GM12873 (cell line): ENCODE results near the gene HLA-DQA1.

ENCODE experiments used
- TF ChIP-seq, protein P1 (sequence below): IDR thresholded peaks from 2 replicates; pipeline ENCODE4 v1.5.1; 2012; ENCODE audit warnings: low read depth, mild to moderate bottlenecking, moderate library complexity, low read length, control low read depth; ENCODE audit not compliant: insufficient read depth; ENCODE audit errors: missing control alignments

The HLA-DQA1 gene

GRCh38 chr6:32624565-32624964 is 12.6 kb upstream of the HLA-DQA1 start:
- TF ChIP-seq, protein P1, sequence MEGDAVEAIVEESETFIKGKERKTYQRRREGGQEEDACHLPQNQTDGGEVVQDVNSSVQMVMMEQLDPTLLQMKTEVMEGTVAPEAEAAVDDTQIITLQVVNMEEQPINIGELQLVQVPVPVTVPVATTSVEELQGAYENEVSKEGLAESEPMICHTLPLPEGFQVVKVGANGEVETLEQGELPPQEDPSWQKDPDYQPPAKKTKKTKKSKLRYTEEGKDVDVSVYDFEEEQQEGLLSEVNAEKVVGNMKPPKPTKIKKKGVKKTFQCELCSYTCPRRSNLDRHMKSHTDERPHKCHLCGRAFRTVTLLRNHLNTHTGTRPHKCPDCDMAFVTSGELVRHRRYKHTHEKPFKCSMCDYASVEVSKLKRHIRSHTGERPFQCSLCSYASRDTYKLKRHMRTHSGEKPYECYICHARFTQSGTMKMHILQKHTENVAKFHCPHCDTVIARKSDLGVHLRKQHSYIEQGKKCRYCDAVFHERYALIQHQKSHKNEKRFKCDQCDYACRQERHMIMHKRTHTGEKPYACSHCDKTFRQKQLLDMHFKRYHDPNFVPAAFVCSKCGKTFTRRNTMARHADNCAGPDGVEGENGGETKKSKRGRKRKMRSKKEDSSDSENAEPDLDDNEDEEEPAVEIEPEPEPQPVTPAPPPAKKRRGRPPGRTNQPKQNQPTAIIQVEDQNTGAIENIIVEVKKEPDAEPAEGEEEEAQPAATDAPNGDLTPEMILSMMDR = no peak

DNA sequence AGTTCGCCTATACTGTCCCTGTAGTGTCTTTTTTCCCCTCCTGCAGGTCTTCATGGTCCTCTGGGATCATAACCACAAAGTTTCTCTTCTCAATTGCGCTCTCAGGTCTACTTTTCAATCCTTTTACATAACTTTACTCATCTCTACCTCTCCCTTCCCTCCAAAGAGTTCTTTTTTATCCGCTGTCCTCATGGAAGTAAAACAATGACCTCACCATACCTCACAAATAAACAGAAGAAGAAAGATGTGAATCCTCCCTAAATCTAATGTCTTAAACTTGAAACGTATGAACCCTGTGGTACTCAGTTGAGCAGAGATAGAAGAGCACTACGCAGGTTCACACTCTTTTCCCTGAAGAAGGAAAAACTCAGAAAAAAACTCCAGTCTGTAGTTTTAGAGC is 12.1 kb upstream of the HLA-DQA1 start:
- TF ChIP-seq, protein P1 = no peak

GRCh38 chr6:32627249-32627648 is 10.0 kb upstream of the HLA-DQA1 start:
- TF ChIP-seq, protein P1 = no peak

GRCh38 chr6:32627831-32628230 is 9.4 kb upstream of the HLA-DQA1 start:
- TF ChIP-seq, protein P1 = no peak

DNA sequence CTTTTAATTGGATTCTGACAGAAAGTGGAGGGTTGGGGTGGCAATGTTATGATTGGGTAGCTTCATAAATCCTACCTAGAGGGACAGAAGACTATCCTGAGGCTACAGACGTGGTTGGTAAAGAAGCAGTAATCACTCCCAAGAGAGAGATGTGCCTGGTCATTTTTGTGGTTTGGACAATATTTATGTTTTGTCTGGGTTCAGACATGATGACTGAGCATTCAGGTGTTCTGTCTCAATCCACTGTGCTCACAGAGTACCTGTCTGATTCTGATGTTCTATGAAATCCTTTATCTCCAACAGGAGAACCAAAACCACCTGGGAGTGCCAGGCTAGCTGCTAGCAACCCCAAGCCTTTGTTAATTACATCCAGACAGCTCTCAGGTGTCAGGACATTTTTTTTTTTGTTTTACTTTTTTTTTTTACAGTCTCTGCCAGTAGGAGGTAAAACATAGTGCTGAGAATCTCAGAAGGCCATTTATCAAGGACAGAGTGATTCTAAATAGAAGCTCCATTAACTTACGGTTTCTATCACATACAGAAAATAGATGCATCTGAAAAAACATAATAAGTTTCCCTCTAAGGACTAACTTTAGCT is 1.6 kb upstream of the HLA-DQA1 start:
- TF ChIP-seq, protein P1 = no peak

DNA sequence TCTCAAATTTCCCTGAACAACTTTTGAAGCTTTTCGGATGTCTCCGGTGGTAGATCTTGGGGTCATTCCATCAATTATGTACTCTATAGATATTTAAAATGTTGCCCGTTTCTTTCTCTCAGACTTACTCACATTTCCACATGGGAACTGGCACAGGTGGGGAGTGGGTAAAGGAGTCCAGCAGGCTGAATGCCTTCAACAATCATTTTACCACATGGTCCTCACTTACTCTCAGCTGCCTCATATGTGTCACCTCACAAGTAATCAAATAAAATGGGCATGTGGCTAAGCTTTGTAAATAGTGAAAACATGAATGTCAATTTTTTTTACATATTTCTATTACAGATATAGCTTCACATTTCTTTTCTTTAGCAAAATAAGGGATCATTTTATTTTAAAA is 677 bp downstream of the HLA-DQA1 start:
- TF ChIP-seq, protein P1 = no peak

DNA sequence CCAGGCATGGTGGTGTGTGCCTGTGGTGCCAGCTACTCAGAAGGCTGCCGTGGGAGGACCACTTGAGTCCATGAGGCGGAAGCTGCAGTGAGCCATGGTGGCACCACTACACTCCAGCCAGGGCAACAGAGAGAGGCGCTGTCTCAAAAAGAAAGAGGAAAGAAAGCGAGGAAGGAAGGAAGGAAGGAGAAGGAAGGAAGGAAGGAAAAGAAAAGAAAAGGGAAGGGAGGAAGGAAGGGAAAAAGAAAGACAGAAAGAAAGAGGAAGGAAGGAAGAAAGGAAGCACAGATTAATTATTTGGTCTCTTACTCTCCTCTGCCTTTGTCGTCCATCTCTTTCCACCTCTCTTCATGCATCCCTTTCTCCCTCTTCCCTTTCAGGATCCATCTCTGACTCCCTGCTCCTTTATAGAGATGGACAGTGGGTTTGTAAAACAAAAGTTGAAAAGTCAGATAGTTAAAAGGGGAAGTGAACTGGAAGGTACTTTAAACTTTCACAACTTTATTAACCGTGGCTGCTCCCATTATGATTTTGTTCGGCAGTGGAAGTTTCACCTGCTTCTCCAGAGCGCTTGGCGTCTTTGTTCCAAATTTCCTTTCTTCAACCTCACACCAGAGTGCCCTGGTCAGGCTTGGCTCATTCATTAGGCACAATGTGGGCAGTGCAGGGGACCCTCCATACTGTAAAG is 1.5 kb downstream of the HLA-DQA1 start:
- TF ChIP-seq, protein P1 = peak; percentile 38
